ENCODE measurements around the gene TMEM119.
"Not testable (repeated sequence)": the region's sequence is repeated elsewhere in the genome, so short reads cannot be mapped to it uniquely, and the experiment has no call there.

TMEM119 gene

DNA sequence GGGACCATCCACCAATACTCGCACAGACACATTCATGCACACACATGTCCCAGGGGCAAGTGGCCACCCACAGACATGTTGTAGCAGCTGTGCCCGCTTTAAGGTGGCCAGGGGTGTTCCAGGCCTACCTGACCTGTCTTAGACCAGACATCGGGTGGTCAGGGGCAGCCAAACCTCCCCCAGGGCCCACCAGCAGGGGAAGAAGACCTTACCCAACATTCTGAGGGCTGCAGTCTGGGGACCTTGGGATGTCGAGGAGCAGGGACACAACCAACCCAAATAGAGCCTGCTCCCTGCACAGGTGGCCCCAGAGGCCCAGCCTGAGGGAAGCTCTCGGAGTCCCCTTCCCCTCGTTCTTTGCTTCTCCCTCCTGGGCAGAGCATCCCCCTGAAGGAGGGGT, 1.7 kb upstream of the TMEM119 start:
- DNase-seq = no peak

DNA sequence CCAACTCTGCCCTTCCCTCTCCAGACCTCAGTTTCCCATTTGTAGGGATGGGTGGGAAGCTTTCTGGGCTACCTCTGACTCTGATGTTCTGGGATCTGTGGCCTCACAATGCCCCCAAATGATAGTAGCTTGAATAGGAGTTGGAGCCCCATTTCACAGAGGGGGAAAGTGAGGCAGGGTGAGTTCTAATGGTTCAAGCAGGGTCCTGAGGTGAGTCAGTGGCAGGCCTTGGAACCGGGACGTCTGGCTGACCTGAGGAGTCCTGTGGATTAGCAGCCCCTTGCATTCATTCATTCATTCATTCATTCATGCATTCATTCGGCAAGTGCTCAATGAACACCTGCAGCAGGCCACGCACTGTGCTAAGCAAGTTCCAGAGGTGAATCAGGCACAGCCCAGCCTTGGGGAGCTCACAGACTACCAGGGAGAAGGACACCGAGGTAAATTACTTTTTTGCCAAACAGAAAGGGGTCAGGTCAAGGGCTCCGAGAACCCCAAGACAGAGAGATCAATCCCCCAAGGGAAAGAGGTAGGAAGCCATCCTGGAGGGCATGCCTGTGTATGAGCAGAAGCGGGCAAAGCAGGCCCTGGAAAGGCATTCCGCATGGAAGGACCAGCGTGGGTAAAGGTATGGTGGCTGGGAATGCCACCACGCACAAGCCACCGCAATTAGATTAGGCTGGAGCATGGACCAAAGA, 818 bp upstream of the TMEM119 start:
- DNase-seq = no peak

DNA sequence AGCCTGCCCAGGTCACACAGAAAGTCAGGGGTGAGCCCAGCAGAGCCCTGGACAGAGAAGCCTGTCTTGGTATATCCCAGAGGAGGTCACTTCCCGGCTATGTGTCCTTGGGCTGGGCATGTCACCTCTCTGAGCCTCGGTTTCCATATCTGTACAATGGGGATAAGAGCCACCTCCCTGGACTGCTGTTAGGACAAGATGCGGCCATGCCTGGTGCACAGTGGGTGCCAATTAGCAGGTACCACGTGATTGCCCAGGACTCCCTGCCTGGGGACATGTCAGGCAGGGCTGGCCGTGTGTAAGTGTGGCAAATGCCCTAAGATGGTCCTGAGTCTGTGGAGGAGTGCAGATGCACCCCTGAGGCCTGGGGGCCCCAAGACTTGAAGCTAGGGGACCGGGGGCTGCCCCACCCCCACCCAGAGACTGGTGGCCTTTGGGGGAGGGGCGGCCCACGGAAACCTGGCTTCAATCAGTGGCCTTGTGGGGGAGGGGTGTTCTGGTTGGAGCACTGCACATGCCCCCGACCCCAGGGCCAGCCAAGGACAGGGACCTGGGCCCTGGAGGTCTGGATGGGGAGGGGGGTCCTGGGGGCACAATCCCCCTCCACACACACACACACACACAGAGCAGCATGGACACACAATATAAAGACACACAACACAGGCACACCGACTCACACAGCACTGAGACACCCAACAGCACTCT, 878 bp downstream of the TMEM119 start:
- no peak for DNase-seq

DNA sequence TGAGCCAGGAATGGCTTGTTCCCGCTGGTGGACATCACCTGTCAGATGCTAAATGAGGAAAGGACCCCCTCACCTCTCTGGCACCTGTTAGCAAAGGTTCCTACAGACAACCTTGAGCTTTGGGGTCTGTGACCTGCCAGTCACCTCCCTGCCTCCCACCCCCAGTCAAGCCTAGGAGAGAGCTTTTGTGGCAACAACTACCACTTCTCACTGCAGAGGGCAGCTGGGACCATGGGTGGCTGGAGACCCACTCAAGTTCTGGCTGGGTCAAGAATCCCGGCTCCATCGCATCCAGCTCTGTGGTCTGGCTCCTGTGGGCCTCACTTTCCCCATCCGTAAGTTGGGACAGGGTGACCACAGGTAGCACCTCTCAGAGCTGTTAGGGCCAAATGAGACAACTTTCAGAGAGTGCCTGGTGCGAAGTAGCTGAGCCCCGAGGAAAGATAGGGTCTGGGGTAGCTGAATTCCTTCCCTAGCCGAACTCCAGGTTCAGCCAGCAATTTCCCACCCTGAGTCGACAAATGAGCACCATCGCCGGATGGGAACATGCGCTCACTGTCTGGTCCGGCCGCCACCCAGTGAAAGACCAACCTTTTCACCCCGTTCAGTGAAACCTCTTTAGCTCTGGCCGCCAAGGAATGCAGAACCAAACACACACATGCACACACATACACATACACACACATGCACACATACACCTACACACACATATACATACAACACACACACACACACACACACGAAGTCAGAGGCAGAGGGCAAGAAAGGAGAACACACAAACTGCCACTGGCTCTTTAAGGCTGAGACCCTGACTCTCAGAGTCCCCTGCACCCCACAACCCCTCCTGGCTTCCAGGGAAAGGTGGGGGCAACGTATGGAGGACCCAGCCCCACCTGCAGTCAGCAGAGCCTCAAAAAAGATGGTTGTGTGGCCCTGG, 1.9 kb downstream of the TMEM119 start:
- DNase-seq = no peak

DNA sequence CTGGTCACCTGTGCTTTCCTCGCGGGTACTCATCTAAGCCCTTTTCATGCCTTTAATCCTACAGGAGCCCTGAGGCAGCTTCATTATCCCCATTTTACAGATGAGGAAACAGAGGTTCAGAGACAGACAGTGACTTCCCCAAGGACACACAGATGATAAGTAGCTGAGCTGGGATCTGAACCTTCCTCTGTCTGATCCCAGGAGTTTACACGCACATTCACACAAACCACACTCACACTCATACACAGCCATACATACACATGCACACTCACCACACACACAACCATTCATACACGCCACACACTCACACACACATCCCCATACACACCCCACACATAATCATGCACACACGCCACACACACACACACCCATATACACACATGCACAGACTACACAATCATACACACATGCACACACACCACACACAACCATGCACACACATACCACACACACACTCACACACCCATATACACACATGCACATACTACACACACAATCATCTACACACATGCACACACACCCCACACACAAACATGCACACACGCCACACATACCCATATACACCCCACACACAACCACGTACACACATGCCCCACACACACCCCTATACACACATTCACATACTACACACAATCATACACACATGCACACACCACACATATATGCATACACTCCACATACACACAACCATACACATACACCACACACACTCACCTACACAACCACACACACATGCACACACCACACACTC, 2.7 kb downstream of the TMEM119 start:
- no peak for DNase-seq

DNA sequence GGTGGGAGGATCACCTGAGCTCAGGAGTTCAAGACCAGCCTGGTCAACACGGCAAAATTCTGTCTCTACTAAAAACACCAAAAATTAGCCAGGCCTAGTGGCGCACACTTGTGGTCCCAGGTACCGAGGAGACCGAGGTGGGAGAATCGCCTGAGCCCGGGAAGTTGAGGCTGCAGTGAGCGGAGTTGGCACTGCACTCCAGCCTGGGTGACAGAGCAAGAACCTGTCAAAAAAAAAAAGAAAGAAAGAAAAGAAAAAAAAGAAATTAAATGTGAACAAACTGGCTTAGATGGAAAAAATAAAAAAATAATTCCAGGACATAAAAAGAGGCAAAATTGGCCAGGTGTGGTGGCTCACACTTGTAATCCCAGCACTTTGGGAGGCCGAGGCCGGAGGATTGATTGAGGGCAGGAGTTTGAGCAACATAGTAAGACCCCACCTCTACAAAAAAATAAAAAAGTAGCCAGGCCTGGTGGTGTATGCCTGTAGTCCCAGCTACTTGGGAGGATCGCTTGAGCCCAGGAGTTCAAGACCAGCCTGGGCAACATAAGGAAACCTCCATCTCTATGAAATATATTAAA, 3.5 kb downstream of the TMEM119 start:
- no peak for DNase-seq

DNA sequence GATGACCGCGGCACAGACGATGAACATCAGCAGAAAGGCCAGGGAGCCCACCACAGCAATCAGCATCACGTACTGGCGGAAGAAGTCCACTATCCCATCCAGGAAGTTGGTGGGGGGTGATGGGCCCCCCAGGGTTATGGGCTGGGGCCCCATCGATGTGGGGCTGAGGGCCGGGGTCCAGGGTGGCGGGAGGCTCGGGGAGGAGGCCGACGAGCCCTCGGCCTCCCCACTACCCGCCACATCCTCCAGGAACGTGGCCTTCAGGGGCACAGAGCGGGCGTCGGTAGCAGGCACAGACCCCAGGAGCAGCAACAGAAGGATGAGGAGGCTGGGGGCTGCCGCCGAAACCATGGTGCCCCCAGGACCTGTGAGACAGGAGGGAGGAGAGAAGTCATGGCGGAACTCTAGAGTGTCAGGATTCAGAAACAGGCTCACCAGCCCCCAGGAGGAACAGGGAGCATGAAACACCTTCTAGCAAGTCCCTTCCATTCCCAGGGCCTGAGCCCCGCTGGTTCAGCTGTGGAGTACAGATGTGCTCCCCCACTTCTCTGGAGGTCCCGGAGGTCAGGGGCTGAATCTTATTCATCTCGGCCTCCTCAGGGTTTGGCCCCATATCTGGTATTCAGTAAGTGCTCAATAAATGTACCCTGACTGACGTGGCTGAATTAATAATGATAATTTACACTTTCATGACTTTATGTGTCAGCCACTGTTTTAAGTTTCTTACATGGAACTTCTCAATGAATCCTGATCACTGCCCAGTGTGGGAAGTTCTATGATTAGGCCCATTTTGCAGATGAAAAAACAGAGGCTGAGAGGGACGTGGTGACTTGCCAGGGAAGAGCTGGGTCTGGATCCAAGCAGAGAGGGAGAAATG, 5.6 kb downstream of the TMEM119 start:
- DNase-seq = no peak

DNA sequence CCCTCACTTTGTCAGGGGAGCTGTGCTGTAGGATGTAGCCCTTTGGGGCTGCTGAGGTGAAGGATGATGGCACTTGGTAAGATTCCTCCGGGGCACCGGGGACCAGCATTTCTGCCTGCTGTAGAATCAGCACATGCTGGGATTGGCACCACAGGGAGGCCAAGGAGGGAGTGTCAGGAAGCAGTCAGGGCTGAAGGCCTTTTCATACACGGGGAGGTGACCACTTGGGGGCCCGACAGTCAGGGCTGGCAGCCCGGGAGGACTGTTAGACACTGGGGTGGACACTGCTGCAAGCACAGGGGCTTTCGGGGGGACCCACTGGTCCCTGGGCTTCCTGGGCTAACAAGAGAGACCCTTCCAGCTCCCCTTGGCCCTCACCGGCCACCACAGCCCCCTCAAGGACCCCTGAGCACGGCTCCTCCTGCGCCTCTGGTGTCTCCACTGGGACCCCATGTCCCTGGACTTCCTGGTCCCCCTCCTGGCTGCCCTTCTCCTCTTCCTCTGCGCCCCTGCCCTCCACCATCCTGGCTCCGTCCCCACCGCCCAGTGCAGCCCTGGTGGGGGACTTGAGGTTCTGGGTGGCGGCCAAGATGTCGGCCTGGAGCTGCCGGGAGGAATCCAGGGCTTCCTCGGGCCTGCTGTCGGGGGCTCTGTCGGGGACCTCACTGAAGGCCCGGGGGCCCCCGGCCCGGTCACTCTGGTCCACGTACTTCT, 6.5 kb downstream of the TMEM119 start:
- DNase-seq = no peak

DNA sequence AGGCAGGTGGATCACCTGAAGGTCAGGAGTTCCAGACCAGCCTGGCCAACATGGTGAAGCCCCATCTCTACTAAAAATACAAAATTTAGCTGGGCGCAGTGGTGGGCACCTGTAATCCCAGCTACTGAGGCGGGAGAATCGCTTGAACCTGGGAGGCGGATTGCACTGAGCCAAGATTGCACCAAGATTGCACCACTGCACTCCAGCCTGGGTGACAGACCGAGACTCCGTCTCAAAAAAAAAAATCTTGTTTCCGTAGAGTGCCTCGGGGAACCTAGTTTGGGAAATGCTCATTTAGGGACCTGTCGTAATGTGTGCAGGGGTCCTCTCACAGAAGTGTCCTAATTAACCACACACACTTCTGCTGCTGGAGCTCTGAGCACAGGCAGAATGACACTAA, 7.4 kb downstream of the TMEM119 start:
- DNase-seq = not testable (repeated sequence)

DNA sequence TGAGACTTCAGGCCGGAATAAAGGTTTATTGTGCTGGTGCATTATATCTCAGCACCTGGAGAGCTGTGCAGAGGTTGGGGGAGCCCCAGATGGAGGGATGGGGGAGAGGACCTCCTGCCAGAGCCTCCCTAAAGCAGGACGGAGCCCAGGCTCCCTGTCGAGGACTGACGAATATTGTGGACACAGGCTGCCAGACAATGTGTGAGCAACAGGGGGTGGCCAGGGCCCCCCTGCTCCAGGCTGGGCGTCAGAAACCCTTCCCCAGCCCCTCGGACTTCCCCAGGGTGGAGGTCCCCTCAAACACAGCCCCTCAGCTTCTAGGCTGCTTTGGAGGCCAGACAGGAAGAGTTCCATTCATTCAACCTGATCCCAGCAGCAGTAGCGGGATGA, 8.0 kb downstream of the TMEM119 start:
- no peak for DNase-seq

DNA sequence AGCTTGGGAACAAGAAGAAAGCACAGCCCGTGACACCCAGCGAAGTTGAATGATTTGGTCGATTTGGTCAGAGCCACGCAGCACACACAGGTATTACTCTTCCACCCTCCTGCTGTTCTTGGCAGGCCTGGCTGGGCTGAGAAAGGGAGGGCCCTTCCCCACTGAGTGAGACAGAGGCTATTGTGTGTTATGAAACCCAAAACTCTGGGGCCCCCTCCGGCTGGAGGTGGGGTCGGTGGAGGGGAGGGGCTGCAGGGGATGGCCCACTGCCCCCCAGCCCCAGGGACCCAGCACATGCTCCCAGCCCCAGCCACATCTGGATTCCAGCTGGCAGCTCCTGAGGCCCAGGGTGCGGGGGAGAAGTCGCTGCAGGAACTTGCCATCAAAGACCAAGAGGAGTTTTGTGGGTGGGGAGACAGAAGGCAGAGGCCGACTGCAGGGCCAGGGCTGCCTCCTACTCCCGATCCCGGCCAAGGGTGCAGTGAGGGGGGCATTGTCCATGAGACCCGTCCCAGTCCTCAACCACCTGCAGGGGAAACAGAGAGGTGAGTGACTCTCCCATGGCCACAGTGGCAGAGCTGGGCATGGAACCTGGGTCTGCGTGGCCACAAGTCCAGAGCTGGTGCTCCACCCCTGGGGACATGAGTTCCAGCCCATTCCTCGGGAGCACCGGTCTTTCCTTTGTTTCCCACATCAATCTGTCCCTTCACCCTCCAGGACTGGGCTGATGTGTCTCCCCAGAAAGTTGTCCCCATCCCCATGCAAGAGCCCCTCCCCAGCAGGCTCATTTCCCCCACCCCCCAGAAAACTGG, 8.7 kb downstream of the TMEM119 start:
- DNase-seq = no peak

DNA sequence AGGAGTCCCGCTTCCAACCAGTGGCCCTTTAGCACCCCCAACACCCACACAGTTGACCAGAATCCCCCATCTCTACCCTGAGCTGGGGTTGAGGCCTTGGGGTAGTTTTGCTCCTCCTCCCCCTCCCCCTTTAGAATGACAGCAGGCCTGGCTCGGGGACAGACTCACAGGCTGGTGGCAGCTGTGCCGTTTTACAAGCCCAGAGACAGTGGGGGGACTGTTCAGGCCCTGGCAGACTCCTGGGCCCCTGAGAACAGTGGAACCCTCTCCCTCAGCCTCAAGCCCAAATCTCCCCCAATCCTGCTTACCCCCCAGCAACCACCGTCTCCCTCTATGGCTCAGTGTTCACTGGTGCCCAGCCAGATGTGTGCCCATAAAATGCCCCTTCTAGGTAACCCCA, 10.1 kb downstream of the TMEM119 start:
- no peak for DNase-seq

DNA sequence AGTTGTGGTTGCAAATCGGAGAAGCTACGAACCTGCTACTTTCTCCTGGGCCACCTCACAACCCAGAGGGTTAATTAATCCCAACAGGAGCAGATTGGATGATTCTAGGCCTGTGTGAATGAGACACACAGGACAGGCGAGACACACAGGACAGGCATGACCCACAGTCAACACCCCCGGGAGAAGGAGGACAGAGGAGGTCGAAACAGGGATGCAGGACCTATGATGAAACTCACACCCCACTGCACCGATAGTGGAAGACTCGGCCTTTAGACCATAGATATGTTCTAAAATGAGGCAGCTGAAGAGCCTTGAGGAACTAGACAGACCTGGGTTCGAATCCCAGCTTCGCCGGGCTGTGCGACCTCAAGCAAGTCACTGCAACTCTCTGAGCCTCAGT, 11.6 kb downstream of the TMEM119 start:
- no peak for DNase-seq

DNA sequence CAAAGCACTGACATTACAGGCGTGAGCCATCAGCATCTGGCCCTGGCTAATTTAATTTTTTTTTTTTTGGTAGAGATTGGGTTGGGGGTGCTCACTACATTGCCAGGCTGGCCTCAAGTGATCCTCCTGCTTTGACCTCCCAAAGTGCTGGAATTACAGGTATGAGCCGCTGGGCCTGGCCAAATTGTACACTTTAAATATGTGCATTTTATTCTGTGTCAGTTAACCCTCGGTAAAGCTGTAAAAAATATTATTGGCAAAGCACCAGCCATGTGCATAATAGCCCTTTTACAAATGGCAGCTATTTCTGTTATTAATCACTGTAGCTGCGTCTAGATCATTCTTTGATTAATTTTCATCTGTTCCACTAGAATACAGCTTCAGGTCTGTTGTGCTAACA, 12.0 kb downstream of the TMEM119 start:
- no peak for DNase-seq

DNA sequence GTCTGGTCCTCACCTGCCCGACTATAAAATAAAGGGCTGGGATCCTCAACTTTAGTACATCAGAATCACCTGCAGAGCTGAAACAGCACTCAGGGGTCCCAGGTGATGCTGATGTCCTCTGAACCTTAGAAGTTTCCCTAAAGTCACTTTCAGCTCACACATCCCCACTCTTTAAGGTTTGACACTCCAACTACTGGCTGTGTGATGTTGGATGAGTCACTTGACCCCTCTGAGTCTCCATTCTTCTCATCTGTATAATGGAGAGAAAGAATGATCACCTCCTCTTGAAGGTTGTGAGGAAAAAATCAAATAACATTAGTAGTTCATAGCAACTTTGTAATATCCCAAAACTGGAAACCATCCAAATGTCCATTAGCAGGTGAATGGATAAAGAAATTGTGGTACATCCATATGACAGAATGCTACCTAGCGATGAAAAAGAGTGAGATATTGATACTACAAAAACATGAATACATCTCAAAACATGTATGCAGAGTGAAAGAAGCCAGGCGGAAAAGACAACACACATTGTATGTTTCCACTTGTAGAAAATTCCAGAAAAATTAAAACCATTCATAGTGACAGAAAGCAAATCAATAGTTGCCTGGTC, 13.3 kb downstream of the TMEM119 start:
- DNase-seq = no peak

DNA sequence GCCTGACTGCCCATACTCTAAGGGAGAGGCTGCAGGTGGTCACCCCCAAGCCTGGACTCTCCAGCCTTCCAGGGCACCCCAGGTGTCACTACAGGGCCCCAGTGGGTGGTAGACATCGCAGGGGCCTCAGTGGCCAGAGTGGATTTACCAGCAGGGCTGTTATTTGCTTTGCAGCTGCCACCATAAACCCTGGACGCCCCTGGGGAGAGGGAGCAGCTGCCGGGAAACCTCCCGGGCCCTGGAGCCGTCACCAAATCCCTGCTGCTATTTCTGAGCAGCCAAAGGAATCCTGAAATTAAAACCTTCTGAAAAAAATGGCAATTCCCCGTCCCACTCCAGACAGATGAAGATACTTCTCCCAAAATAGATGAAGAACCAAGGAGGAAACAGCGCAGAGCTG, 13.9 kb downstream of the TMEM119 start:
- no peak for DNase-seq

DNA sequence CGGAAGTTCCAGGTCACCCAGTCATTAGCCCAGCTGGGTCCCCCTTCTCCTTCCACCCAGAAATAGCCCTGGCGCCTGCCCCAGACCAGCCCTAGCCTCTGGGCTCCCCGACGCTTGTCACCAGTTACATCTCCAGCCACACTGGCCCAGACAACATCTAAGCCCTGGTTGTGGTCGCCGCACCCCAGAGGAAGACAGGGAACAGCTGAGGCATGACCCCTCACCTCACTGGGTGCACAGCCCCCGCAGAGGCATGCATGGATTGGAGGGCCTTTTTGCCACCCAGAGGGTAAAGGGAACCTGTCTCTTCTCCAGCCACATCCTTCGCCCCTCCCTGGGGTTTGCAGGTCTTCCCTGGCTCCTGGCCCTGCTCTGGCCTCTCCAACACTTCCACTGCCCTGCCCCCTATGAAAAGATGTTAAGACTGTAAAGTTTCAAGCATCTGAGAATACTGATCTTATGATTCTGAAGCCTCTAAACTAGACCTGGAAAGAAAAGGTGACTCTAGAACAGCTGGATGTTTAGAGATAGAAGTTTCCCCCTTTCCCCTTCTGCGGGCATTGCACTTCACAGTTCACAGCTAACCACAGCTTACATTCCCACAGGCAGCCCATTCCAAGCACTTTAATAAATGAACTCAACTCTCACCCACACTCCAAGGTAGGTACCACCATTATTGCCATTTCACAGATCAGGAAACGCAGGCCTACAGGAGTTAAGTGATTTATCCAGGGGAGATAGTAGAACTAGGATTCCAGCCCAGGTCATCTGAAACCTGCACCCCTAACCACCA, 14.7 kb downstream of the TMEM119 start:
- DNase-seq = no peak

DNA sequence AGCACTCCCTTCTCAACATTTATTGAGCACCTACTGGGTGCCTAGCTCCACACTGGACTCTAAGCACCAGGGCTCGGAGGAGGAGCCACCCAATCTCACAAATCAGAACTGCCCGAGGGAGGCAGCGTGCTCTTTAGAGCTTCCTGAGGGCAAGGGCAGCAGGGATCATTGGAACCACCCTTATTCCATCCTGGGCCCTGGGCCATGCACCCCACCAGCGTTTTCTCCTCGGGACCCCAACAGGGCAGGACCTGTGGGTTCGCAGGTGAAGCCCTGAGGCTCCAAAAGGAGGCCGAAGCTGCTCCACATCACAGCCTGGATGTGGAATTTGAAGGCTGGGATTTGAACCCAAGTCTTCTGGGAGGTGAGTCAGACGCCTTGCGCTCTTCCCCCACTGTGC, 15.4 kb downstream of the TMEM119 start:
- DNase-seq = no peak
